ENCODE measurements around the gene KRT77.

Gene KRT77

GRCh38 chr12:52669426-52669825 is 33.9 kb downstream of the KRT77 start:
- no peaks in the 10 kb centered on the region for H3K79me2 ChIP-seq (ENCODE audit: control insufficient read depth, insufficient read depth, low read length, unreplicated experiment)
- no peaks in the 10 kb centered on the region for H3K4me1 ChIP-seq (ENCODE audit: control insufficient read depth, insufficient read depth, low read length, unreplicated experiment)
- no peak overlapping the region for H3K27ac ChIP-seq (ENCODE audit: low read depth, low read length)
- no peak overlapping the region for H2AFZ ChIP-seq (ENCODE audit: low read length, unreplicated experiment)
- H3K27me3 ChIP-seq (ENCODE audit: insufficient read depth, low read length) = peaks cover 91% of the 10 kb centered on the region
- no peaks in the 10 kb centered on the region for H3K36me3 ChIP-seq (ENCODE audit: insufficient read depth, low read length)
- no peak overlapping the region for H3K4me3 ChIP-seq (ENCODE audit: low read depth, low read length)

GRCh38 chr12:52667931-52668330 is 35.4 kb downstream of the KRT77 start:
- no peaks in the 10 kb centered on the region for H3K36me3 ChIP-seq (ENCODE audit: insufficient read depth, low read length)
- no peak overlapping the region for H2AFZ ChIP-seq (ENCODE audit: low read length, unreplicated experiment)
- no peaks in the 10 kb centered on the region for H3K4me1 ChIP-seq (ENCODE audit: control insufficient read depth, insufficient read depth, low read length, unreplicated experiment)
- no peak overlapping the region for H3K4me3 ChIP-seq (ENCODE audit: low read depth, low read length)
- peaks cover 91% of the 10 kb centered on the region for H3K27me3 ChIP-seq (ENCODE audit: insufficient read depth, low read length)
- H3K79me2 ChIP-seq (ENCODE audit: control insufficient read depth, insufficient read depth, low read length, unreplicated experiment) = no peaks in the 10 kb centered on the region
- H3K27ac ChIP-seq (ENCODE audit: low read depth, low read length) = no peak overlapping the region

- no peak overlapping the region for H3K27ac ChIP-seq (ENCODE audit: low read depth, low read length)
- H3K36me3 ChIP-seq (ENCODE audit: insufficient read depth, low read length) = no peaks in the 10 kb centered on the region
- H3K79me2 ChIP-seq (ENCODE audit: control insufficient read depth, insufficient read depth, low read length, unreplicated experiment) = no peaks in the 10 kb centered on the region
- no peaks in the 10 kb centered on the region for H3K4me1 ChIP-seq (ENCODE audit: control insufficient read depth, insufficient read depth, low read length, unreplicated experiment)
- H2AFZ ChIP-seq (ENCODE audit: low read length, unreplicated experiment) = no peak overlapping the region
- H3K27me3 ChIP-seq (ENCODE audit: insufficient read depth, low read length) = peaks cover 91% of the 10 kb centered on the region
- H3K4me3 ChIP-seq (ENCODE audit: low read depth, low read length) = no peak overlapping the region
These were observed 35.8 kb downstream of the KRT77 start for GRCh38 chr12:52667509-52667908.

GRCh38 chr12:52666471-52666870 is 36.9 kb downstream of the KRT77 start:
- no peak overlapping the region for H3K27ac ChIP-seq (ENCODE audit: low read depth, low read length)
- H3K79me2 ChIP-seq (ENCODE audit: control insufficient read depth, insufficient read depth, low read length, unreplicated experiment) = no peaks in the 10 kb centered on the region
- H3K4me3 ChIP-seq (ENCODE audit: low read depth, low read length) = no peak overlapping the region
- H3K4me1 ChIP-seq (ENCODE audit: control insufficient read depth, insufficient read depth, low read length, unreplicated experiment) = no peaks in the 10 kb centered on the region
- H3K36me3 ChIP-seq (ENCODE audit: insufficient read depth, low read length) = no peaks in the 10 kb centered on the region
- no peak overlapping the region for H2AFZ ChIP-seq (ENCODE audit: low read length, unreplicated experiment)
- peaks cover 91% of the 10 kb centered on the region for H3K27me3 ChIP-seq (ENCODE audit: insufficient read depth, low read length)

GRCh38 chr12:52663420-52663819 is 39.9 kb downstream of the KRT77 start:
- Histone ChIP-seq H3K79me2 (ENCODE audit: control insufficient read depth, insufficient read depth, low read length, unreplicated experiment) (no peaks in the 10 kb centered on the region), H3K36me3 (ENCODE audit: insufficient read depth, low read length) (no peaks in the 10 kb centered on the region), H3K4me1 (ENCODE audit: control insufficient read depth, insufficient read depth, low read length, unreplicated experiment) (no peaks in the 10 kb centered on the region), H3K27me3 (ENCODE audit: insufficient read depth, low read length) (peaks cover 95% of the 10 kb centered on the region), H3K4me3 (ENCODE audit: low read depth, low read length) (no peak overlapping the region), H2AFZ (ENCODE audit: low read length, unreplicated experiment) (no peak overlapping the region), H3K27ac (ENCODE audit: low read depth, low read length) (no peak overlapping the region)

- H3K4me1 ChIP-seq (ENCODE audit: control insufficient read depth, insufficient read depth, low read length, unreplicated experiment) = no peaks in the 10 kb centered on the region
- H2AFZ ChIP-seq (ENCODE audit: low read length, unreplicated experiment) = no peak overlapping the region
- H3K27ac ChIP-seq (ENCODE audit: low read depth, low read length) = no peak overlapping the region
- H3K36me3 ChIP-seq (ENCODE audit: insufficient read depth, low read length) = no peaks in the 10 kb centered on the region
- H3K79me2 ChIP-seq (ENCODE audit: control insufficient read depth, insufficient read depth, low read length, unreplicated experiment) = no peaks in the 10 kb centered on the region
- H3K27me3 ChIP-seq (ENCODE audit: insufficient read depth, low read length) = peaks cover 94% of the 10 kb centered on the region
- no peak overlapping the region for H3K4me3 ChIP-seq (ENCODE audit: low read depth, low read length)
These were observed 40.5 kb downstream of the KRT77 start for GRCh38 chr12:52662918-52663229.

GRCh38 chr12:52662093-52662917 is 41.0 kb downstream of the KRT77 start:
- H3K36me3 ChIP-seq (ENCODE audit: insufficient read depth, low read length) = no peaks in the 10 kb centered on the region
- no peak overlapping the region for H3K27ac ChIP-seq (ENCODE audit: low read depth, low read length)
- peaks cover 94% of the 10 kb centered on the region for H3K27me3 ChIP-seq (ENCODE audit: insufficient read depth, low read length)
- no peak overlapping the region for H2AFZ ChIP-seq (ENCODE audit: low read length, unreplicated experiment)
- H3K4me1 ChIP-seq (ENCODE audit: control insufficient read depth, insufficient read depth, low read length, unreplicated experiment) = no peaks in the 10 kb centered on the region
- H3K79me2 ChIP-seq (ENCODE audit: control insufficient read depth, insufficient read depth, low read length, unreplicated experiment) = no peaks in the 10 kb centered on the region
- H3K4me3 ChIP-seq (ENCODE audit: low read depth, low read length) = no peak overlapping the region

- Histone ChIP-seq H3K4me1 (ENCODE audit: control insufficient read depth, insufficient read depth, low read length, unreplicated experiment) (no peaks in the 10 kb centered on the region), H3K27me3 (ENCODE audit: insufficient read depth, low read length) (peaks cover 97% of the 10 kb centered on the region), H3K27ac (ENCODE audit: low read depth, low read length) (no peak overlapping the region), H3K79me2 (ENCODE audit: control insufficient read depth, insufficient read depth, low read length, unreplicated experiment) (no peaks in the 10 kb centered on the region), H3K4me3 (ENCODE audit: low read depth, low read length) (no peak overlapping the region), H3K36me3 (ENCODE audit: insufficient read depth, low read length) (no peaks in the 10 kb centered on the region), H2AFZ (ENCODE audit: low read length, unreplicated experiment) (no peak overlapping the region)
These were observed 41.7 kb downstream of the KRT77 start for GRCh38 chr12:52661668-52662067.

- H3K36me3 ChIP-seq (ENCODE audit: insufficient read depth, low read length) = no peaks in the 10 kb centered on the region
- no peak overlapping the region for H3K27ac ChIP-seq (ENCODE audit: low read depth, low read length)
- no peaks in the 10 kb centered on the region for H3K4me1 ChIP-seq (ENCODE audit: control insufficient read depth, insufficient read depth, low read length, unreplicated experiment)
- H3K27me3 ChIP-seq (ENCODE audit: insufficient read depth, low read length) = peaks cover 97% of the 10 kb centered on the region
- no peak overlapping the region for H3K4me3 ChIP-seq (ENCODE audit: low read depth, low read length)
- no peak overlapping the region for H2AFZ ChIP-seq (ENCODE audit: low read length, unreplicated experiment)
- H3K79me2 ChIP-seq (ENCODE audit: control insufficient read depth, insufficient read depth, low read length, unreplicated experiment) = no peaks in the 10 kb centered on the region
These were observed 42.3 kb downstream of the KRT77 start for GRCh38 chr12:52660934-52661499.

- no peaks in the 10 kb centered on the region for H3K79me2 ChIP-seq (ENCODE audit: control insufficient read depth, insufficient read depth, low read length, unreplicated experiment)
These were observed 43.4 kb downstream of the KRT77 start for GRCh38 chr12:52659951-52660350.

GRCh38 chr12:52659395-52659794 is 43.9 kb downstream of the KRT77 start:
- H3K27ac ChIP-seq (ENCODE audit: low read depth, low read length) = no peak overlapping the region
- H3K4me3 ChIP-seq (ENCODE audit: low read depth, low read length) = no peak overlapping the region
- H3K79me2 ChIP-seq (ENCODE audit: control insufficient read depth, insufficient read depth, low read length, unreplicated experiment) = no peaks in the 10 kb centered on the region
- H3K36me3 ChIP-seq (ENCODE audit: insufficient read depth, low read length) = no peaks in the 10 kb centered on the region
- peaks cover 97% of the 10 kb centered on the region for H3K27me3 ChIP-seq (ENCODE audit: insufficient read depth, low read length)
- no peaks in the 10 kb centered on the region for H3K4me1 ChIP-seq (ENCODE audit: control insufficient read depth, insufficient read depth, low read length, unreplicated experiment)
- H2AFZ ChIP-seq (ENCODE audit: low read length, unreplicated experiment) = no peak overlapping the region

More at GRCh38 chr12:52659951-52660350, 43.4 kb downstream of the KRT77 start:
- Histone ChIP-seq H3K4me3 (ENCODE audit: low read depth, low read length) (no peak overlapping the region), H3K27me3 (ENCODE audit: insufficient read depth, low read length) (peaks cover 97% of the 10 kb centered on the region), H2AFZ (ENCODE audit: low read length, unreplicated experiment) (no peak overlapping the region), H3K27ac (ENCODE audit: low read depth, low read length) (no peak overlapping the region), H3K36me3 (ENCODE audit: insufficient read depth, low read length) (no peaks in the 10 kb centered on the region), H3K4me1 (ENCODE audit: control insufficient read depth, insufficient read depth, low read length, unreplicated experiment) (no peaks in the 10 kb centered on the region)
